HCT116 (cell line): ENCODE results near the gene FAM131C. TPM values are rescaled to one million over a fixed set of nuclear protein-coding genes. Genes with fewer than 3 reads are reported as not detected.

Source experiments
- ATAC-seq: fragments of 200-7000 bp; cut with Tn5 transposase; 2 replicates; pipeline ENCODE4 v1.9.1; 2020; ENCODE audit warnings: mild to moderate bottlenecking, moderate library complexity
- BruUV-seq: library from RNA; stranded (reverse); fragments of 400-500 nt; replicated peaks from 2 replicates; lab custom pipeline; 2021; lab: Mats Ljungman, UMichigan
- CTCF ChIA-PET: fragments of 300-600 bp; sonication (Branson Sonifier 250); formaldehyde crosslinking; loops from one replicate; lab custom pipeline; 2021; ENCODE audit warnings: antibody characterized with exemption; lab: Charles Lee
- POLR2A ChIA-PET: fragments of 300-600, 350-600 bp; sonication (Branson Sonifier 250); formaldehyde crosslinking; loops from one replicate; lab custom pipeline; 2021; ENCODE audit warnings: antibody characterized with exemption; lab: Charles Lee
- RAD21 ChIA-PET, 2 experiments: fragments of 300-600 bp; sonication (Branson Sonifier 250); formaldehyde crosslinking; loops; one replicate each; lab custom pipeline; 2023; ENCODE audit warnings: low total read pairs in 2 of 2; ENCODE audit not compliant: uncharacterized antibody in 2 of 2, unreplicated experiment in 2 of 2, low non-redundant PET in 1 of 2; lab: Charles Lee
- DNase-seq: peaks from one replicate; pipeline ENCODE4 v3.0.0-alpha.2; 2010; ENCODE audit warnings: low read depth, low spot score
- H2AFZ ChIP-seq: fragments of 200-600 bp; shearing (Covaris generic), sonication (generic); 2 replicates; pipeline ENCODE4 v1.6.1; 2017; ENCODE audit warnings: low read depth, mixed run types, mixed read lengths, antibody characterized with exemption, low read length; ENCODE audit not compliant: poor library complexity, severe bottlenecking
- H3K27ac ChIP-seq: 2 replicates; pipeline ENCODE4 v1.5.1; 2012; ENCODE audit warnings: low read depth, low read length
- H3K27me3 ChIP-seq: fragments of 200-600 bp; sonication (generic); 2 replicates; pipeline ENCODE4 v1.6.1; 2016; ENCODE audit warnings: mixed run types, low read length, mixed read lengths; ENCODE audit not compliant: insufficient read depth
- H3K36me3 ChIP-seq, 2 experiments: fragments of 200-500 bp in 1 of 2; fragments of 200-600 bp in 1 of 2; sonication (Bioruptor generic) in 1 of 2; sonication (generic) in 1 of 2; 2 replicates each; pipeline versions ENCODE4 v1.5.1 to v1.6.1; 2014 to 2016; ENCODE audit warnings: low read length in 2 of 2, inconsistent platforms in 1 of 2, mixed read lengths in 1 of 2, mixed run types in 1 of 2; ENCODE audit not compliant: insufficient read depth in 2 of 2, control insufficient read depth in 1 of 2
- H3K4me1 ChIP-seq, 2 experiments: fragments of 200-600 bp in 1 of 2; sonication (generic) in 1 of 2; 2 replicates each; pipeline versions ENCODE4 v1.5.1 to v1.6.1; 2012 to 2017; ENCODE audit warnings: low read length in 2 of 2, inconsistent platforms in 1 of 2, mild to moderate bottlenecking in 1 of 2, mixed read lengths in 1 of 2, mixed run types in 1 of 2, moderate library complexity in 1 of 2; ENCODE audit not compliant: insufficient read depth in 2 of 2, control insufficient read depth in 1 of 2
- H3K4me2 ChIP-seq: fragments of 200-600 bp; sonication (generic); 2 replicates; pipeline ENCODE4 v1.6.1; 2017; ENCODE audit warnings: mixed run types, low read length, mixed read lengths
- H3K4me3 ChIP-seq, 2 experiments: fragments of 200-600 bp in 1 of 2; sonication (generic) in 1 of 2; replicated peaks in 1 of 2; 2 replicates each; pipeline ENCODE4 v1.5.1; 2011 to 2016; ENCODE audit warnings: low read length in 2 of 2, control low read depth in 1 of 2, low read depth in 1 of 2, mild to moderate bottlenecking in 1 of 2, mixed read lengths in 1 of 2, mixed run types in 1 of 2
- H3K79me2 ChIP-seq: fragments of 200-600 bp; sonication (generic); 2 replicates; pipeline ENCODE4 v1.6.1; 2017; ENCODE audit warnings: mild to moderate bottlenecking, mixed run types, low read length, moderate library complexity, mixed read lengths; ENCODE audit not compliant: insufficient read depth
- H3K9ac ChIP-seq: fragments of 200-600 bp; sonication (generic); 2 replicates; pipeline ENCODE4 v1.6.1; 2016; ENCODE audit warnings: low read length, mixed read lengths
- H3K9me2 ChIP-seq: fragments of 200-600 bp; sonication (generic), shearing (Covaris generic); 2 replicates; pipeline ENCODE4 v1.6.1; 2017; ENCODE audit warnings: mixed run types, mild to moderate bottlenecking, moderate library complexity; ENCODE audit not compliant: insufficient read depth
- H3K9me3 ChIP-seq, 2 experiments: fragments of 200-500 bp in 1 of 2; fragments of 200-600 bp in 1 of 2; sonication (Bioruptor generic) in 1 of 2; sonication (generic) in 1 of 2; 2 replicates each; pipeline ENCODE4 v1.6.1; 2014 to 2017; ENCODE audit warnings: low read length in 2 of 2, mixed read lengths in 2 of 2, inconsistent platforms in 1 of 2, low read depth in 1 of 2, mild to moderate bottlenecking in 1 of 2, mixed run types in 1 of 2, moderate library complexity in 1 of 2; ENCODE audit not compliant: control insufficient read depth in 1 of 2, insufficient read depth in 1 of 2
- H4K20me1 ChIP-seq: fragments of 200-600 bp; sonication (generic), shearing (Covaris generic); 2 replicates; pipeline ENCODE4 v1.6.1; 2017; ENCODE audit warnings: mixed run types, mild to moderate bottlenecking, moderate library complexity; ENCODE audit not compliant: insufficient read depth
- CBX3 ChIP-seq: IDR thresholded peaks from 2 replicates; pipeline ENCODE4 v1.6.1; 2012; ENCODE audit warnings: low read depth
- CEBPB ChIP-seq: IDR thresholded peaks from 2 replicates; pipeline ENCODE4 v1.6.1; 2012; ENCODE audit warnings: low read depth
- EGR1 ChIP-seq: IDR thresholded peaks from 2 replicates; pipeline ENCODE4 v1.6.1; 2012; ENCODE audit warnings: low read depth
- EZH2 ChIP-seq: fragments of 200-600 bp; sonication (generic); IDR thresholded peaks from 2 replicates; pipeline ENCODE4 v1.6.1; 2017; ENCODE audit warnings: antibody characterized with exemption, mixed run types
- EZH2phosphoT487 ChIP-seq: fragments of 200-600 bp; IDR thresholded peaks from 2 replicates; pipeline ENCODE4 v1.6.1; 2018; ENCODE audit warnings: antibody characterized with exemption, borderline replicate concordance
- POLR2A ChIP-seq: IDR thresholded peaks from 2 replicates; pipeline ENCODE4 v1.7.0; 2011; ENCODE audit warnings: borderline replicate concordance; ENCODE audit not compliant: insufficient read depth, insufficient read length; ENCODE audit errors: extremely low read depth
- POLR2AphosphoS5 ChIP-seq: IDR thresholded peaks from 2 replicates; pipeline ENCODE4 v1.6.1; 2011; ENCODE audit warnings: mild to moderate bottlenecking, low read depth, low read length, moderate library complexity
- RAD21 ChIP-seq: IDR thresholded peaks from 2 replicates; pipeline ENCODE4 v1.6.1; 2012; ENCODE audit warnings: low read depth, mild to moderate bottlenecking
- REST ChIP-seq: IDR thresholded peaks from 2 replicates; pipeline ENCODE4 v1.6.1; 2012; ENCODE audit warnings: low read depth
- SIN3A ChIP-seq: IDR thresholded peaks from 2 replicates; pipeline ENCODE4 v1.6.1; 2012; ENCODE audit warnings: low read depth
- ZBTB33 ChIP-seq: IDR thresholded peaks from 2 replicates; pipeline ENCODE4 v1.6.1; 2011; ENCODE audit warnings: mild to moderate bottlenecking, low read length, moderate library complexity; ENCODE audit not compliant: insufficient replicate concordance; ENCODE audit errors: extremely low read depth
- ZNF274 ChIP-seq: fragments of 200-500 bp; sonication (Bioruptor generic); IDR thresholded peaks from 2 replicates; pipeline ENCODE4 v1.6.1; 2014; ENCODE audit warnings: mild to moderate bottlenecking, low read depth, low read length, inconsistent platforms
- intact Hi-C: fragments of 100-400 bp; cut with micrococcal nuclease; formaldehyde crosslinking; loops from 2 replicates; pipeline ENCODE4 v1.10.0; 2022
- total RNA-seq: library from RNA; stranded (reverse); gene quantifications from one replicate; pipeline ENCODE4 v1.2.1, GENCODE V29; 2021; ENCODE audit not compliant: unreplicated experiment
- TF ChIP-seq, protein P1 (sequence below): IDR thresholded peaks from 2 replicates; pipeline ENCODE4 v1.6.1; 2012

The FAM131C gene
- total RNA-seq, 1 experiment from 2014 or later: 11.6 TPM

DNA sequence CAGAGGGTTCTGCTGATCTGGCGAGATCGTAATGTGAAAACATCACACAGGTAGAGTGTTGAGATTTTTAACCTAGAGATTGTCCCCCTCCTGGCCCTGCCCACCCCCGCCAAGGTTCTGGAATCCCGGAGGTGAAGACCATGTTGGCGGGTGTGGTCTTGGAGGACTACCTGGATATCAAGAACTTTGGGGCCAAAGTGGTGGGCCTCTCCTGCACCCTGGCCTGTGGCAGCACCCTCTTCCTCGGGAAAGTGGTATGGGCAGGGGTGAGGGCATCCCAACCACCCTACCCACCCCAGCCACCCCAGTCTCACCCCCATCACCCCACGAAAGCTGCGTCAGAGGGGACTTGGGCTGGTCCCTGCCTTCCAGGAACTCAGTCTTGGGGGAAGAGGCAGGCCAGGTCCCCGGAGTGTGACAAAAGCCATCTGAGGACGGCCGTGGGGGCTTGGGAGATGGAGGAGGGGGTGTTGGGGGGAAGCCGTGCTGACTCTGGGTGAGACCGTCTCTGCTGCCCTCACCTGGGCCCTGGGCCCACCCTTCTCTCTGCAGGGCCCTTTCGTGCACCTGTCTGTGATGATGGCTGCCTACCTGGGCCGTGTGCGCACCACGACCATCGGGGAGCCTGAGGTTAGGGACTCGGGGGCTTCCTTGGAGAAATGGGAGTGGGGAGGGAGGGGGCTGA is 25.5 kb downstream of the FAM131C start:
- Histone ChIP-seq H3K4me3 (no peak overlapping the region), H3K9me3 (no peaks in the 10 kb centered on the region), H3K4me1 (peaks cover 2 to 9% of the 10 kb centered on the region in 2 experiments; a peak in 2 of 4 replicates)
- no peak for DNase-seq
- no peak for TF ChIP-seq CBX3
- TF ChIP-seq RAD21: no peak
- TF ChIP-seq ZBTB33: no peak
- TF ChIP-seq POLR2A: no peak
- TF ChIP-seq POLR2AphosphoS5: no peak
- TF ChIP-seq REST: no peak
- no peak for TF ChIP-seq EZH2
- no peak for TF ChIP-seq EGR1
- TF ChIP-seq ZNF274: no peak
- TF ChIP-seq, protein P1, sequence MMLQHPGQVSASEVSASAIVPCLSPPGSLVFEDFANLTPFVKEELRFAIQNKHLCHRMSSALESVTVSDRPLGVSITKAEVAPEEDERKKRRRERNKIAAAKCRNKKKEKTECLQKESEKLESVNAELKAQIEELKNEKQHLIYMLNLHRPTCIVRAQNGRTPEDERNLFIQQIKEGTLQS: no peak
- TF ChIP-seq EZH2phosphoT487: no peak
- TF ChIP-seq SIN3A: no peak
- no peak for TF ChIP-seq CEBPB
- TF ChIP-seq, all 23 proteins: peak for 0
- H3K9me2 ChIP-seq: no peaks in the 10 kb centered on the region
- no TSS peak for BruUV-seq
- no peak overlapping the region for H3K9ac ChIP-seq
- intact Hi-C loops: no loop called here
- peak overlapping the region; percentile 74; the same call in 1 of the 2 replicates for H3K4me2 ChIP-seq
- H3K79me2 ChIP-seq: no peaks in the 10 kb centered on the region
- H2AFZ ChIP-seq: no peak overlapping the region
- POLR2A ChIA-PET: no interaction called here
- CTCF ChIA-PET: no interaction called here
- H3K27me3 ChIP-seq: no peaks in the 10 kb centered on the region
- H3K27ac ChIP-seq: no peak overlapping the region
- H4K20me1 ChIP-seq: no peaks in the 10 kb centered on the region
- peak; percentile 3; the same call in 1 of the 2 replicates for ATAC-seq
- RAD21 ChIA-PET: no interaction called here
- no peaks in the 10 kb centered on the region for H3K36me3 ChIP-seq
